GM12878 (cell line): ENCODE data around the gene IL20RB. TPM values are rescaled to one million over a fixed set of nuclear protein-coding genes. Genes with fewer than 3 reads are reported as not detected.

Experiments
- ATAC-seq: fragments of 200-7000 bp; cut with Tn5 transposase; 3 replicates; pipeline ENCODE4 v1.9.1; 2020; ENCODE audit warnings: mild to moderate bottlenecking, moderate library complexity
- BruUV-seq: library from RNA; stranded (reverse); fragments of 400-500 nt; replicated peaks from 2 replicates; lab custom pipeline; 2021; lab: Mats Ljungman, UMichigan
- CTCF ChIA-PET: fragments of 300-600 bp; sonication (Branson Sonifier 250); formaldehyde crosslinking; extraction: SDS; loops from one replicate; lab custom pipeline; 2021; ENCODE audit warnings: inconsistent platforms; lab: Yijun Ruan, JAX
- POLR2A ChIA-PET: fragments of 350-600 bp; formaldehyde crosslinking; extraction: SDS; loops from one replicate; lab custom pipeline; 2021; ENCODE audit warnings: inconsistent platforms; lab: Charles Lee
- RAD21 ChIA-PET: fragments of 300-600 bp; sonication (Branson Sonifier 250); formaldehyde crosslinking; loops from one replicate; lab custom pipeline; 2023; ENCODE audit warnings: antibody characterized with exemption; ENCODE audit not compliant: unreplicated experiment; lab: Charles Lee
- SMC1A ChIA-PET: fragments of 300-600 bp; sonication (Branson Sonifier 250); formaldehyde crosslinking; loops from one replicate; lab custom pipeline; 2023; ENCODE audit not compliant: unreplicated experiment, uncharacterized antibody; lab: Charles Lee
- DNase-seq: peaks from one replicate; pipeline ENCODE4 v3.0.0-alpha.2; 2011; ENCODE audit warnings: low read depth, low spot score
- FAIRE-seq: peaks from 3 replicates; lab custom pipeline; 2011; peaks lifted over from hg19 to GRCh38; lab: Jason Lieb, UNC
- H2AFZ ChIP-seq: 2 replicates; pipeline ENCODE4 v1.6.0; 2011; ENCODE audit warnings: low read depth, low read length, control low read depth; ENCODE audit not compliant: control insufficient read depth
- H3K27ac ChIP-seq: 2 replicates; pipeline ENCODE4 v1.5.1; 2011; ENCODE audit warnings: control low read depth; ENCODE audit not compliant: control insufficient read depth, insufficient read depth
- H3K27me3 ChIP-seq, 2 experiments: replicated peaks in 1 of 2; 2 replicates each; pipeline versions ENCODE4 v1.6.0 to v1.6.1; 2011; ENCODE audit warnings: low read length in 1 of 2; ENCODE audit not compliant: control insufficient read depth in 2 of 2, insufficient read depth in 2 of 2
- H3K36me3 ChIP-seq, 2 experiments: 2 replicates each; pipeline ENCODE4 v1.5.1; 2011; ENCODE audit warnings: low read length in 1 of 2; ENCODE audit not compliant: control insufficient read depth in 2 of 2, insufficient read depth in 2 of 2
- H3K4me1 ChIP-seq: 2 replicates; pipeline ENCODE4 v1.6.1; 2011; ENCODE audit warnings: mild to moderate bottlenecking, low read length, moderate library complexity, mixed read lengths; ENCODE audit not compliant: control insufficient read depth, insufficient read depth
- H3K4me2 ChIP-seq: 2 replicates; pipeline ENCODE4 v1.6.0; 2011; ENCODE audit warnings: control low read depth; ENCODE audit not compliant: control insufficient read depth, insufficient read depth
- H3K4me3 ChIP-seq: fragments of 200-600 bp; sonication (generic); 2 replicates; pipeline ENCODE4 v1.5.1; 2016
- H3K79me2 ChIP-seq: 2 replicates; pipeline ENCODE4 v1.6.0; 2011; ENCODE audit warnings: low read length; ENCODE audit not compliant: control insufficient read depth, insufficient read depth
- H3K9ac ChIP-seq: 2 replicates; pipeline ENCODE4 v1.8.0; 2011; ENCODE audit warnings: low read length, control low read depth, mixed read lengths; ENCODE audit not compliant: control insufficient read depth, insufficient read depth
- H3K9me3 ChIP-seq: replicated peaks from 3 replicates; pipeline ENCODE4 v1.5.1; 2011; ENCODE audit warnings: mild to moderate bottlenecking, low read length; ENCODE audit not compliant: control insufficient read depth, insufficient read depth
- H4K20me1 ChIP-seq: 2 replicates; pipeline ENCODE4 v1.6.0; 2011; ENCODE audit not compliant: control insufficient read depth, insufficient read depth
- DPF2 ChIP-seq: fragments of 450-650 bp; IDR thresholded peaks from 2 replicates; pipeline ENCODE4 v1.6.1; 2017; ENCODE audit warnings: mild to moderate bottlenecking
- KAT2A ChIP-seq: conservative IDR thresholded peaks from 2 replicates; pipeline ENCODE4 v1.6.1; 2011; ENCODE audit warnings: low read depth, low read length; ENCODE audit not compliant: control insufficient read depth
- NR2F1 ChIP-seq: fragments of 450-650 bp; conservative IDR thresholded peaks from 2 replicates; pipeline ENCODE4 v1.6.1; 2017; ENCODE audit warnings: mild to moderate bottlenecking
- ZNF622 ChIP-seq: fragments of 450-650 bp; IDR thresholded peaks from 2 replicates; pipeline ENCODE4 v1.6.1; 2017; ENCODE audit warnings: mild to moderate bottlenecking, inconsistent platforms
- in situ Hi-C: fragments of 300-500 bp; cut with MboI; formaldehyde crosslinking; loops from 9 replicates; pipeline ENCODE4 v1.14.3; 2018; ENCODE audit warnings: mixed read lengths
- intact Hi-C: fragments of 100-400 bp; cut with micrococcal nuclease; formaldehyde crosslinking; loops from one replicate; pipeline ENCODE4 v1.14.2; 2022; ENCODE audit not compliant: unreplicated experiment
- polyA plus RNA-seq, 11 experiments: library from polyadenylated mRNA; depleted of rRNA in 4 of 11; unstranded in 6 of 11; stranded (reverse) in 5 of 11; fragments of >200 nt; fragmentation: Nextera tagmentation in 4 of 11; fragmentation: Illumina TruSeq in 1 of 11; extraction: Ambion mirVana in 4 of 11; extraction: Trizol in 1 of 11; gene quantifications; 1 replicate in 1 of 11; 2 replicates in 10 of 11; pipeline versions ENCODE4 v1.2.1 to v1.2.3, GENCODE V29; 2011 to 2016; ENCODE audit warnings: inconsistent platforms in 2 of 11, missing spikeins in 2 of 11, low read depth in 1 of 11
- total RNA-seq, 4 experiments: library from RNA; depleted of rRNA in 3 of 4; stranded (reverse); fragments of >200 nt in 3 of 4; fragmentation: Illumina TruSeq in 1 of 4; extraction: Trizol in 1 of 4; gene quantifications; 2 replicates each; pipeline versions ENCODE4 v1.2.1 to v1.2.3, GENCODE V29; 2013 to 2021

The IL20RB gene
- total and polyA plus RNA-seq, 10 of the 15 experiments (the other 5 are each of a cell fraction or from before 2014, with no cell fraction given): 0.21 to 1.1 (median 0.54) TPM

DNA sequence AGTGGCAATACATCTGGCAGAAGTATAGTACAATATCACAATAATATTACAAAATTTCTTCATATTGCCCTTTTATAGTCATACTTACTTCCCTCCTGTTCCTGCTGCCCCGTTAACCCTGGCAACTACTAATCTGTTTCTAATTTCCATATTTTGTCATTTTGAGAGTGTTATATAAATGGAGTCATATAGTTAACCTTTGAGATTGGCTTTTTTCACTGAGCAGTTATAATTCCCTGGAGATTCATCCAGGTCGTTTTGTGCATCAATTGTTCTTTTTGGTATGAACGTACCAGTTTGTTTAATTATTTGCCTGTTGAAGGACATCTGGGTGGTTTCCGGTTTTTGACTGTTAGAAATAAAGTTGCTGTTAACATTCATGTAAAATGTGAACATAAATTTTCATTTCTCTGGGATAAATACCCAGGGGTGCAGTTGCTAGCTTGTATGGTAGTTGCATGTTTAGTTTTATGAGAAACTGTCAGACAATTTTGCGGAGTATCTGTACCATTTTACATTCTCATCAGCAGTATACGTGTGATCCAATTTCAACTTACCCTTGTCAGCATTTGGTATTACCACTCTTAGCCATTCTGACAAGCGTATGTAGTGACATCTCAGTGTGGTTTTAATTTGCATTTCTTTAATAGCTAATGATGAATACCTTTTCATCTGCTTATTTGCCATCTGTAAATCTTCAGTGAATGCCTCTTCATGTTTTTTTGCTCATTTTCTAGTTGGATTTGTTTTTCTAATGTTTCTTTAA, 32.2 kb upstream of the IL20RB start (continued):
- TF ChIP-seq DPF2: peak; percentile 28; the same call in 1 of the 2 replicates
- TF ChIP-seq, all 136 proteins: peak for 8

DNA sequence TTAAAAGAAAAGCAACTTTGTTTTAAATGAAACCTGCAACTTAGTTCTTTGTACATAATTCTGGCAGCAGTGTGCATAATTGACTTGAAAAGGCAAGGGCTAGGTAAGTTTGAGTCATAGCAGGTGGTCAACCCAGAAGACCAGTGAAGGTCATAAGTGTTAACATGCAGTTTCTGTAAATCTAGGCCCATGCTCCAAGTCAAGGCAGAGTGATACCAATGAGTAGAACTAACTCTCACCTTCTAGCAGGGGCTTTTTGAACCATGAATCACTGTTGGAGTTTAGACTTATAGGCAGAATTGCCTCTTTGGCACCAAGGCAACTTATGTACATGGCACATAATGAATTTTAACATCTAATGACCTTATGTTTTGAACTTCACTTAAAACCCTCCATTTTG, 29.5 kb upstream of the IL20RB start:
- no peak overlapping the region for H3K4me2 ChIP-seq
- DNase-seq (no peak), FAIRE-seq (no peak), ATAC-seq (peak; percentile 66)
- H3K79me2 ChIP-seq: peaks cover 22% of the 10 kb centered on the region
- no peaks in the 10 kb centered on the region for H3K27me3 ChIP-seq
- ChIA-PET POLR2A (interaction anchor here (0.6 kb wide), 1 partner anchor 108 kb away, joined by 7 read pairs; no protein-coding TSS in a partner anchor), CTCF (interaction anchor here (1.2 kb wide), 1 partner anchor 10 kb away, joined by 3 read pairs; no protein-coding TSS in a partner anchor), RAD21 (interaction anchor here (0.7 to 1.2 kb wide), 5 partner anchors 14 to 179 kb away, joined by 3 to 4 read pairs (median 3); partner anchors contain the start of gene NCK1), SMC1A (interaction anchor here (0.6 to 1.3 kb wide), 4 partner anchors 11 to 173 kb away, joined by 3 to 7 read pairs (median 4); partner anchors contain the start of gene NCK1)
- H3K4me3 ChIP-seq: no peak overlapping the region
- H3K27ac ChIP-seq: no peak overlapping the region
- in situ Hi-C loops: no loop called here
- H4K20me1 ChIP-seq: no peaks in the 10 kb centered on the region
- no TSS peak for BruUV-seq
- H3K4me1 ChIP-seq: peaks cover 8% of the 10 kb centered on the region; the same call in 1 of the 2 replicates
- peaks cover 2% of the 10 kb centered on the region; the same call in 2 of the 3 replicates for H3K9me3 ChIP-seq
- 0 out of 4 replicates have a peak, but pooled peaks cover 0 to 7% of the 10 kb centered on the region in 2 experiments for H3K36me3 ChIP-seq
- TF ChIP-seq KAT2A: no peak
- no peak for TF ChIP-seq ZNF622
- TF ChIP-seq NR2F1: peak; percentile 53; the same call in 1 of the 2 replicates
- no peak overlapping the region for H2AFZ ChIP-seq
- H3K9ac ChIP-seq: no peak overlapping the region
- intact Hi-C loops: loop anchor here (5.0 to 10.0 kb wide), 3 partner anchors 66 to 733 kb away; partner anchors contain the start of genes MSL2, NCK1 and STAG1
